Right lobe of liver (tissue), 4 donors: ENCODE measurements around the gene GRIN2C.

Experiments
- POLR2A ChIP-seq: fragments of 450-650 bp; IDR thresholded peaks from one replicate; pipeline ENCODE4 v1.6.1; 2017; ENCODE audit warnings: antibody characterized with exemption, mild to moderate bottlenecking
- TF ChIP-seq, protein P1 (sequence below), 4 donors: fragments of 200-600 bp in 3 of 4; fragments of 450-650 bp in 1 of 4; IDR thresholded peaks; one replicate each; pipeline versions ENCODE4 v1.5.1 to v1.8.0; 2016 to 2022; ENCODE audit warnings: antibody characterized with exemption in 4 of 4, mild to moderate bottlenecking in 2 of 4
- donor health status: DM: no; HTN: no; CAD: no.
- donor health status: DM: no; HTN: no; CAD: no.
- donor health status: DM: no; HTN: yes; CAD: no.

DNA sequence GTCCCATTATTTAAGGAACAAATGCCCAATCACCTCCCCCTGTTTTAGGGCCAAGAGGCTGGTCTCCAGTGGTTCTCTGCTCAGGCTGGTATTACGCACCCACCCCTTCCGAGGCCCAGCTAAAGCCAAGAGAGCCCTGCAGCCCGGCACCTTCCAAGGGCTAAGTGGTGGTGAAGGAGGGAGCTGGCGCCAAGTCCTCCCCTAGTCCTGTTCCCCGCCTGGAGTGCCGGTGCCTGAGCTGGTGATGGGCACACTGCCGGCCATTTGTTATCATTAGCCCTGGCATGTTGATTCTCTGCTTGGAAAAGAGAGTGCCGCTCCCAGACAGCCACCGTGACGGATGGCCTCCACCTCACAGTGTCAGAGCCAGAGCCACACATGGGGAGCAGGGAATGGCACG is 31.9 kb downstream of the GRIN2C start:
- TF ChIP-seq, protein P1, sequence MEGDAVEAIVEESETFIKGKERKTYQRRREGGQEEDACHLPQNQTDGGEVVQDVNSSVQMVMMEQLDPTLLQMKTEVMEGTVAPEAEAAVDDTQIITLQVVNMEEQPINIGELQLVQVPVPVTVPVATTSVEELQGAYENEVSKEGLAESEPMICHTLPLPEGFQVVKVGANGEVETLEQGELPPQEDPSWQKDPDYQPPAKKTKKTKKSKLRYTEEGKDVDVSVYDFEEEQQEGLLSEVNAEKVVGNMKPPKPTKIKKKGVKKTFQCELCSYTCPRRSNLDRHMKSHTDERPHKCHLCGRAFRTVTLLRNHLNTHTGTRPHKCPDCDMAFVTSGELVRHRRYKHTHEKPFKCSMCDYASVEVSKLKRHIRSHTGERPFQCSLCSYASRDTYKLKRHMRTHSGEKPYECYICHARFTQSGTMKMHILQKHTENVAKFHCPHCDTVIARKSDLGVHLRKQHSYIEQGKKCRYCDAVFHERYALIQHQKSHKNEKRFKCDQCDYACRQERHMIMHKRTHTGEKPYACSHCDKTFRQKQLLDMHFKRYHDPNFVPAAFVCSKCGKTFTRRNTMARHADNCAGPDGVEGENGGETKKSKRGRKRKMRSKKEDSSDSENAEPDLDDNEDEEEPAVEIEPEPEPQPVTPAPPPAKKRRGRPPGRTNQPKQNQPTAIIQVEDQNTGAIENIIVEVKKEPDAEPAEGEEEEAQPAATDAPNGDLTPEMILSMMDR (IDR thresholded peaks at IDR 0.05), result no peak
- TF ChIP-seq POLR2A, result no peak
